ENCODE results near the gene KCNJ9.

Gene KCNJ9

DNA sequence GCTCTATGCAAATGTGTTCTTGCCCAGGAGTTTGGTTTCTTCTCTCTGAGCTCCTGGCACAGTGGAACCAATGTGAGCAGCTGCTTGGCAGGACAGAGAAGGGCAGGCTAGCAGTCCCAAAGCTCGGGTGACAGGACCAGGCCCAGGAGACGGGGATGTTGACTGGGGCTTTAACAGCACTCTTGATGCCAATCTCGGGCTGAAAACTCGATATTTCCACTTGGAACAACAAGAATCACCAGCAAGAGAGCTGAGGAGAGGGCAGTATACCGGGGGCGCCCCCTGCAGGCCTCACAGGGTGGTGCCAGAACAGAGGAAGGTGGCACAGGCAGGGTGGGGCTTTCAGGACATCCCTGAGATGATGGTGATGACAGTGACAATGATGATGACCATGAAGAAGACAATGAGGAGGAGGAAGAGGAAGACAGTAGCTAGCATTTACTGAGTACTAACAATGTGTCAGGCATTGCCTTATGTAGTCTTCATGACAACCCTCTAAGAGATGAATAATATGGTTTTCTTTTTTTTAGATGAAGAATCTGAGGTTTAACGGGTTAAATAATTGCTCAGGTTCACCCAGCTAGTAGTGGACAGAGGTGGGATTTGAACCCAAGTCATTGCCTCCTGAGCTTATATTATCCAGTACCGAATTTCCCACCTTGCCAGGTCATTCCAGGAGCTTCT lies 2.7 kb upstream of the KCNJ9 start:
- POLR2A ChIA-PET (ENCODE audit: low non-redundant PET) = interaction anchor here (1.0 kb wide), 1 partner anchor 33 kb away, joined by 3 read pairs; no protein-coding TSS in a partner anchor
- TF ChIP-seq, protein P1, sequence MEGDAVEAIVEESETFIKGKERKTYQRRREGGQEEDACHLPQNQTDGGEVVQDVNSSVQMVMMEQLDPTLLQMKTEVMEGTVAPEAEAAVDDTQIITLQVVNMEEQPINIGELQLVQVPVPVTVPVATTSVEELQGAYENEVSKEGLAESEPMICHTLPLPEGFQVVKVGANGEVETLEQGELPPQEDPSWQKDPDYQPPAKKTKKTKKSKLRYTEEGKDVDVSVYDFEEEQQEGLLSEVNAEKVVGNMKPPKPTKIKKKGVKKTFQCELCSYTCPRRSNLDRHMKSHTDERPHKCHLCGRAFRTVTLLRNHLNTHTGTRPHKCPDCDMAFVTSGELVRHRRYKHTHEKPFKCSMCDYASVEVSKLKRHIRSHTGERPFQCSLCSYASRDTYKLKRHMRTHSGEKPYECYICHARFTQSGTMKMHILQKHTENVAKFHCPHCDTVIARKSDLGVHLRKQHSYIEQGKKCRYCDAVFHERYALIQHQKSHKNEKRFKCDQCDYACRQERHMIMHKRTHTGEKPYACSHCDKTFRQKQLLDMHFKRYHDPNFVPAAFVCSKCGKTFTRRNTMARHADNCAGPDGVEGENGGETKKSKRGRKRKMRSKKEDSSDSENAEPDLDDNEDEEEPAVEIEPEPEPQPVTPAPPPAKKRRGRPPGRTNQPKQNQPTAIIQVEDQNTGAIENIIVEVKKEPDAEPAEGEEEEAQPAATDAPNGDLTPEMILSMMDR (conservative IDR thresholded peaks at IDR 0.05; ENCODE audit: low read depth) = no peak; the same call in 1 of the 2 replicates
- peak; percentile 14 for DNase-seq (ENCODE audit: low spot score)
- no peak overlapping the region for H3K27ac ChIP-seq
- CTCF ChIA-PET = interaction anchor here (0.6 to 5.1 kb wide), 12 partner anchors 9 to 508 kb away, joined by 3 to 47 read pairs (median 3); partner anchors contain the start of gene KCNJ10

DNA sequence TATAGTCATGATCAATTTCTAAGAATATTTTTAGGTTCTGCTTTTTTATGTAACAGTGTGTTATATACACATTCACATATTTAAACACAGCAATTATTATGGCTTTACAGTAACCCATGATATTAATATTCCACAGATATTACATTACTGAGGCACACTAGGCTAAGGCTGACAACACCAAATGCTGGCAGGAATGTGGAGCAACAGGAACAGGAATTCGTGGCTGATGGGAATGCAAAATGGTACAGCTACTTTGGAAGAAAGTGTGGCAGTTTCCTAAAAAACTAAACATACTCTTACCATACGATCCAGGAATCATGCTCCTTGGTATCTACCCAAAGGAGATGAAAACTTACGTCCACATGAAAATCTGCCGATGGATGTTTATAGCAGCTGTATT lies 1.9 kb upstream of the KCNJ9 start:
- DNase-seq (ENCODE audit: low spot score) = no peak
- ChIA-PET POLR2A (ENCODE audit: low non-redundant PET) (no interaction called here), CTCF (interaction anchor here (0.5 to 5.1 kb wide), 6 partner anchors 10 to 507 kb away, joined by 3 to 47 read pairs (median 3); no protein-coding TSS in a partner anchor)
- no peak overlapping the region for H3K27ac ChIP-seq
- TF ChIP-seq, protein P1 (conservative IDR thresholded peaks at IDR 0.05; ENCODE audit: low read depth) = no peak

DNA sequence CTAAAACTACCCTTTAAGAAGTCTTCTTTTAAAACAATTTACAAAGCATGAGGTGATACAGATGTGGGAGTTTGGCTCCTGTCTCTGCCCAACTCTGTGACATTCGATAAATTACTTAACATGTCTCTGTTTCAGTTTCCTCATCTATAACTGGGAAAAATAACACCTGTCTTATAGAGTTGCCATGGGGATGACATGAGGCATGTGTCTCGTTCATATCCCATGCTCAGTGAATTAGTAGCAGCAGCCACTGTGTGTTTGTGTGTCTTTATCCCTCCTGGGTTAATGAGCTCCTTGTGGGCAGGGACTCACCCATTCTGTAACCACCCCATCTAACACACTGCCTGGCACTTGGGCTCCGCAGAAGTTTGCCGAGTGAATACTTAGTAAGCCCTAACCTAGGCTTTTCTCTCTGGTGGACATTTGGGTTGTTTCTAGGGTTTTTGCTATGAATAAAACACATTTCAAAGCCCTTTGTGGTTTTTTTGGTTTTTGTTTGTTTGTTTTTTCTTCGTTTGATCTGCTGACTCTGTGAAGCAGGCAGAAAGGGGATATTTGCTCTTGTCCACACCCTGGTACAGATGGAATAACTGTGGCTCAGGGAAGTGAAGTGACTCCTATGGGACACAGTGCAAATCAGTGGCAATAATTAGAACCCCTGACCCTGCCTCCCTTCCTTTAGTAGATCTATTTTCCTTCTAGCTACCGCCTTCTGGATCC lies 797 bp upstream of the KCNJ9 start:
- no peak for DNase-seq (ENCODE audit: low spot score)
- ChIA-PET CTCF (interaction anchor here (0.5 to 5.1 kb wide), 3 partner anchors 34 to 126 kb away, joined by 3 to 47 read pairs (median 5); no protein-coding TSS in a partner anchor), POLR2A (ENCODE audit: low non-redundant PET) (no interaction called here)
- TF ChIP-seq, protein P1 (conservative IDR thresholded peaks at IDR 0.05; ENCODE audit: low read depth) = no peak
- H3K27ac ChIP-seq = no peak overlapping the region

DNA sequence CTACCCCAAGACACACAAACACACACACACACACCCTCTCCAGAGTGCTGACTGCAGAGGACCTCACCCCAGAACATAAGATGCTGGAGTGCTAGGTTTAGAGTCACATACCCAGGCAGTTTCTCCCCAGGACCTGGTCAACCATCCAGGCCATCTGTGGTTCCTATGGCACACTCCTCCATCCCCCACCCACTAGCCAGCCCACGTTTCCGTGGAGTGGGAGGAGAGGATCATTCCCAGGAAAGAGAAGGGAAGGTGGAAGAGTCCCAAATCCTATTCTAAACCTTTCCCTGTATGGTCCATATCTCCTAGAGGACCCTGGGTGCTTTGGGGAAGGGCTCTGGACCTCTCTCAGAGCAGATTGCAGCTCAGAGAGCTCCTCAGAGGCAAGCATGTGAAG lies 1.1 kb downstream of the KCNJ9 start:
- no peak overlapping the region for H3K27ac ChIP-seq
- ChIA-PET CTCF (interaction anchor here (0.6 to 5.1 kb wide), 3 partner anchors 36 to 941 kb away, joined by 4 to 47 read pairs (median 6); no protein-coding TSS in a partner anchor), POLR2A (ENCODE audit: low non-redundant PET) (interaction anchor here (1.2 kb wide), 1 partner anchor 36 kb away, joined by 7 read pairs; no protein-coding TSS in a partner anchor)
- TF ChIP-seq, protein P1 (conservative IDR thresholded peaks at IDR 0.05; ENCODE audit: low read depth) = no peak
- DNase-seq (ENCODE audit: low spot score) = no peak

DNA sequence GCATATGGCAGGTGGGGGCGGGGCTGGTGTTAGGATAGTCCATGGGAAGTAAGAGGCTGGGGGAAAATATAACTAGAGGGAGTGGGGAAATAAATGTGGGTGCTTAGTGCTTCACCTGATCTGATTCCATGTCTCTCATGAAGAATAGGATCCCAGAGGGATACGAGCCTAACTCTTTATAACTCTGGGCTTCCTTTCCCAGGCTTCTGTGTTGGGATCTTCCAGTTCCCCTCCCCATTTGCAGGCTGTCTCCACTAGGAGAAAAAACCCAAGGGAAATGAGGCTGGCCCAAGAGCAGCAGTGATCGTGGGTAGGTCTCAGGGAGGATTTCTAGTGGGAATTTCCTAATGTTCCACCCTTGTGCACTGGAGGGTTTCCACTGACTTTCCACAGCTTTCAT lies 1.6 kb downstream of the KCNJ9 start:
- no peak for DNase-seq (ENCODE audit: low spot score)
- H3K27ac ChIP-seq = no peak overlapping the region
- POLR2A ChIA-PET (ENCODE audit: low non-redundant PET) = interaction anchor here (1.2 kb wide), 1 partner anchor 36 kb away, joined by 7 read pairs; no protein-coding TSS in a partner anchor
- CTCF ChIA-PET = interaction anchor here (0.6 to 5.1 kb wide), 6 partner anchors 37 to 942 kb away, joined by 3 to 47 read pairs (median 5); partner anchors contain the start of gene ATP1A4
- TF ChIP-seq, protein P1 (conservative IDR thresholded peaks at IDR 0.05; ENCODE audit: low read depth) = no peak

Measured in RWPE1 (cell line).